IMR-90 (cell line): ENCODE data around the gene TMEM179. TPM values are rescaled to one million over a fixed set of nuclear protein-coding genes. Genes with fewer than 3 reads are reported as not detected.

Experiments
- ATAC-seq: fragments of 200-7000 bp; cut with Tn5 transposase; 2 replicates; pipeline ENCODE4 v1.9.1; 2020; ENCODE audit warnings: low read depth, mild to moderate bottlenecking, moderate library complexity
- BruUV-seq: library from RNA; stranded (reverse); fragments of 400-500 nt; replicated peaks from 2 replicates; lab custom pipeline; 2021; lab: Mats Ljungman, UMichigan
- CTCF ChIA-PET: fragments of 300-600 bp; formaldehyde crosslinking; extraction: SDS; loops from one replicate; lab custom pipeline; 2021; ENCODE audit warnings: antibody characterized with exemption; lab: Yijun Ruan, JAX
- POLR2A ChIA-PET: fragments of 300-600 bp; sonication (Branson Sonifier 250); formaldehyde crosslinking; loops from one replicate; lab custom pipeline; 2022; ENCODE audit warnings: antibody characterized with exemption; ENCODE audit not compliant: unreplicated experiment; lab: Charles Lee
- DNase-seq: peaks from one replicate; pipeline ENCODE4 v3.0.0; 2013
- H2AFZ ChIP-seq: replicated peaks from 2 replicates; pipeline ENCODE3; 2013; ENCODE audit warnings: low read length, mild to moderate bottlenecking; ENCODE audit not compliant: poor library complexity
- H2AK5ac ChIP-seq: 2 replicates; pipeline ENCODE4 v1.6.1; 2013; ENCODE audit warnings: low read depth, low read length, inconsistent platforms
- H2AK9ac ChIP-seq: replicated peaks from 2 replicates; pipeline ENCODE3; 2013; ENCODE audit warnings: mild to moderate bottlenecking, low read depth, low read length, moderate library complexity; ENCODE audit not compliant: poor library complexity
- H2BK120ac ChIP-seq: 2 replicates; pipeline ENCODE4 v1.6.1; 2013; ENCODE audit warnings: low read depth, low read length, inconsistent platforms
- H2BK15ac ChIP-seq: 3 replicates; pipeline ENCODE4 v1.6.1; 2013; ENCODE audit warnings: low read depth, low read length, inconsistent platforms
- H2BK20ac ChIP-seq: 2 replicates; pipeline ENCODE4 v1.6.1; 2013; ENCODE audit warnings: low read depth, mild to moderate bottlenecking, inconsistent platforms, low read length, moderate library complexity
- H2BK5ac ChIP-seq: 2 replicates; pipeline ENCODE4 v1.6.1; 2013; ENCODE audit warnings: mild to moderate bottlenecking, low read depth, low read length, inconsistent platforms; ENCODE audit not compliant: poor library complexity, severe bottlenecking
- H3K14ac ChIP-seq: replicated peaks from 2 replicates; pipeline ENCODE4 v1.6.1; 2013; ENCODE audit warnings: low read depth, low read length, inconsistent platforms
- H3K18ac ChIP-seq: 2 replicates; pipeline ENCODE4 v1.6.1; 2013; ENCODE audit warnings: low read depth, low read length, control low read depth
- H3K23ac ChIP-seq: 2 replicates; pipeline ENCODE4 v1.6.1; 2013; ENCODE audit warnings: low read depth, low read length, inconsistent platforms
- H3K27ac ChIP-seq: 2 replicates; pipeline ENCODE4 v1.5.1; 2013; ENCODE audit warnings: mild to moderate bottlenecking, control low read depth, low read length; ENCODE audit not compliant: insufficient read depth
- H3K27me3 ChIP-seq: 2 replicates; pipeline ENCODE4 v1.6.1; 2013; ENCODE audit warnings: low read length; ENCODE audit not compliant: control insufficient read depth, insufficient read depth
- H3K36me3 ChIP-seq: 2 replicates; pipeline ENCODE4 v1.6.1; 2013; ENCODE audit warnings: low read length, mixed read lengths; ENCODE audit not compliant: control insufficient read depth, insufficient read depth
- H3K4ac ChIP-seq: 2 replicates; pipeline ENCODE4 v1.6.1; 2013; ENCODE audit warnings: low read depth, low read length, inconsistent platforms
- H3K4me1 ChIP-seq: 2 replicates; pipeline ENCODE4 v1.6.1; 2013; ENCODE audit warnings: low read length, mixed read lengths; ENCODE audit not compliant: control insufficient read depth, insufficient read depth
- H3K4me2 ChIP-seq: 2 replicates; pipeline ENCODE4 v1.6.1; 2013; ENCODE audit warnings: low read depth, mild to moderate bottlenecking, control low read depth, low read length, moderate library complexity
- H3K4me3 ChIP-seq: 2 replicates; pipeline ENCODE4 v1.5.1; 2013; ENCODE audit warnings: low read depth, mild to moderate bottlenecking, control low read depth, low read length, moderate library complexity; ENCODE audit not compliant: insufficient read depth
- H3K56ac ChIP-seq: 2 replicates; pipeline ENCODE4 v1.6.1; 2013; ENCODE audit warnings: low read length, inconsistent platforms; ENCODE audit not compliant: insufficient read depth; ENCODE audit errors: extremely low read depth
- H3K79me1 ChIP-seq, 2 experiments: 2 replicates each; pipeline ENCODE4 v1.6.1; 2013; ENCODE audit warnings: low read length in 2 of 2, inconsistent platforms in 1 of 2, low read depth in 1 of 2
- H3K9ac ChIP-seq: 2 replicates; pipeline ENCODE4 v1.6.1; 2013; ENCODE audit warnings: low read depth, low read length, control low read depth
- H3K9me1 ChIP-seq: 2 replicates; pipeline ENCODE4 v1.6.1; 2013; ENCODE audit warnings: low read length, inconsistent platforms; ENCODE audit not compliant: insufficient read depth
- H3K9me3 ChIP-seq: 2 replicates; pipeline ENCODE4 v1.6.1; 2013; ENCODE audit warnings: low read length; ENCODE audit not compliant: control insufficient read depth, insufficient read depth
- H4K20me1 ChIP-seq: 2 replicates; pipeline ENCODE4 v1.6.1; 2013; ENCODE audit warnings: low read length, inconsistent platforms; ENCODE audit not compliant: insufficient read depth
- H4K5ac ChIP-seq: 2 replicates; pipeline ENCODE4 v1.6.1; 2013; ENCODE audit warnings: mild to moderate bottlenecking, low read depth, low read length, control low read depth
- H4K8ac ChIP-seq, 2 experiments: 2 replicates each; pipeline ENCODE4 v1.6.1; 2013; ENCODE audit warnings: low read depth in 2 of 2, low read length in 2 of 2, control low read depth in 1 of 2, inconsistent platforms in 1 of 2
- H4K91ac ChIP-seq: 2 replicates; pipeline ENCODE4 v1.6.1; 2013; ENCODE audit warnings: low read depth, low read length, inconsistent platforms; ENCODE audit not compliant: insufficient read depth
- BHLHE40 ChIP-seq: fragments of 150-350 bp; IDR thresholded peaks from 2 replicates; pipeline ENCODE4 v1.6.1; 2016; ENCODE audit warnings: mild to moderate bottlenecking, low read depth, low read length
- CHD1 ChIP-seq: IDR thresholded peaks from 2 replicates; pipeline ENCODE4 v1.6.1; 2012; ENCODE audit warnings: low read depth, low read length, improper control_type of control experiment
- CTCF ChIP-seq: conservative IDR thresholded peaks from 2 replicates; pipeline ENCODE4 v1.5.1; 2012; ENCODE audit warnings: mild to moderate bottlenecking, low read depth, low read length, improper control_type of control experiment
- WGBS, 2 experiments: methylation state at CpG; one replicate each; pipeline versions ENCODE4 v1.1.5 to v1.1.7; 2013; ENCODE audit warnings: missing lambda C conversion rate in 2 of 2; ENCODE audit not compliant: insufficient read length in 1 of 2; ENCODE audit errors: extremely low coverage in 2 of 2; 5-methylcytosine and 5-hydroxymethylcytosine counted together
- dilution Hi-C: fragments of 300-500 bp; cut with HindIII; formaldehyde crosslinking; loops from one replicate; pipeline ENCODE4 v1.14.3; 2018; ENCODE audit warnings: low sequenced_read_pairs; ENCODE audit not compliant: unreplicated experiment
- in situ Hi-C: fragments of 300-500 bp; cut with MboI; formaldehyde crosslinking; loops from 3 replicates; pipeline ENCODE4 v1.14.3; 2019; ENCODE audit warnings: low sequenced_read_pairs, inconsistent platforms, mixed read lengths
- intact Hi-C: fragments of 100-400 bp; cut with micrococcal nuclease; formaldehyde crosslinking; loops from 2 replicates; pipeline ENCODE4 v1.10.0; 2022
- polyA plus RNA-seq, 3 experiments: library from polyadenylated mRNA; depleted of rRNA; stranded (reverse); fragments of >200 nt; gene quantifications; 2 replicates each; pipeline ENCODE4 v1.2.3, GENCODE V29; 2012; ENCODE audit warnings: low replicate concordance in 1 of 3
- total RNA-seq: library from RNA; depleted of rRNA; stranded (reverse); fragments of >200 nt; gene quantifications from 2 replicates; pipeline ENCODE4 v1.2.3, GENCODE V29; 2012

Gene TMEM179
- total and polyA plus RNA-seq, 2 of the 4 experiments (the other 2 are of a cell fraction): not detected

- no peak overlapping the region for H3K27ac ChIP-seq
- H3K4me2 ChIP-seq: no peak overlapping the region
- peaks cover 4% of the 10 kb centered on the region; the same call in 1 of the 2 replicates for H3K27me3 ChIP-seq
- H4K5ac ChIP-seq: no peak overlapping the region
- no peak overlapping the region for H3K4me3 ChIP-seq
- H2BK5ac ChIP-seq: no peak overlapping the region
- no peaks in the 10 kb centered on the region for H3K4me1 ChIP-seq
- H3K4ac ChIP-seq: no peak overlapping the region
- H3K79me1 ChIP-seq: no peaks in the 10 kb centered on the region
- no peak overlapping the region for H3K14ac ChIP-seq
- ChIA-PET POLR2A (no interaction called here), CTCF (no interaction called here)
- H4K91ac ChIP-seq: no peak overlapping the region
- H3K56ac ChIP-seq: no peak overlapping the region
- H2BK15ac ChIP-seq: no peak overlapping the region
- in situ Hi-C loops (loop anchor here (25.0 kb wide), 1 partner anchor 480 kb away; the partner anchor contains the start of gene ASPG), intact Hi-C loops (no loop called here), dilution Hi-C loops (no loop called here)
- H3K23ac ChIP-seq: no peak overlapping the region
- H4K8ac ChIP-seq: no peak overlapping the region
- 28% methylated on average over 10 of the region's 27 CpGs; no CpG with 5 or more reads in 1 of the 2 experiments for WGBS, 2 experiments
- no peak overlapping the region for H2AK9ac ChIP-seq
- H3K9me1 ChIP-seq: no peaks in the 10 kb centered on the region
- DNase-seq (no peak), ATAC-seq (no peak)
- no peak overlapping the region for H2BK120ac ChIP-seq
- no peaks in the 10 kb centered on the region for H3K9me3 ChIP-seq
- no peak overlapping the region for H2AK5ac ChIP-seq
- H2BK20ac ChIP-seq: no peak overlapping the region
- H2AFZ ChIP-seq: no peak overlapping the region
- no peak overlapping the region for H3K9ac ChIP-seq
- no TSS peak for BruUV-seq
- no peaks in the 10 kb centered on the region for H4K20me1 ChIP-seq
- H3K36me3 ChIP-seq: no peaks in the 10 kb centered on the region
- no peak for TF ChIP-seq CTCF
- no peak for TF ChIP-seq CHD1
- TF ChIP-seq BHLHE40: no peak
- H3K18ac ChIP-seq: no peak overlapping the region
Measured at GRCh38 chr14:104567141-104567956, 37.2 kb downstream of the TMEM179 start.
